GM19452 (cell line): ENCODE results near the gene CNP.

Source experiments
- ATAC-seq: cut with Tn5 transposase; IDR thresholded peaks from one replicate; pipeline ENCODE4 v1.9.1; 2021; ENCODE audit not compliant: unreplicated experiment

Gene CNP

GRCh38 chr17:42026857-42027589 is 60.4 kb downstream of the CNP start:
- ATAC-seq = no peak
